K562 (cell line): ENCODE data around the gene TRIOBP. TPM values are rescaled to one million over a fixed set of nuclear protein-coding genes. Genes with fewer than 3 reads are reported as not detected.

Experiments used
- CTBP1 ChIP-seq: fragments of 450-650 bp; IDR thresholded peaks from 2 replicates; pipeline ENCODE4 v1.6.1; 2016; ENCODE audit warnings: borderline replicate concordance
- IFI16 ChIP-seq: fragments of 250-450 bp; sonication (Bioruptor Pico); IDR thresholded peaks from 2 replicates; pipeline ENCODE4 v2.1.2; 2022; ENCODE audit warnings: mild to moderate bottlenecking, inconsistent platforms
- KDM2B ChIP-seq: fragments of 250-450 bp; sonication (Bioruptor Pico); IDR thresholded peaks from 2 replicates; pipeline ENCODE4 v1.8.0; 2021; ENCODE audit warnings: mild to moderate bottlenecking, moderate library complexity
- LARP7 ChIP-seq: fragments of 450-650 bp; IDR thresholded peaks from 2 replicates; pipeline ENCODE4 v1.6.1; 2016
- RFX5 ChIP-seq: IDR thresholded peaks from 2 replicates; pipeline ENCODE4 v1.6.1; 2011; ENCODE audit warnings: low read depth, mild to moderate bottlenecking, improper control_type of control experiment, low read length
- ZNF232 ChIP-seq: sonication (generic); formaldehyde crosslinking; IDR thresholded peaks from 2 replicates; pipeline ENCODE4 v1.8.0; 2022; ENCODE audit warnings: mild to moderate bottlenecking, missing genetic modification reagents
- polyA plus RNA-seq, 8 experiments: library from polyadenylated mRNA; depleted of rRNA in 4 of 8; stranded (reverse) in 5 of 8; unstranded in 3 of 8; fragments of >200 nt; fragmentation: Nextera tagmentation in 2 of 8; fragmentation: Illumina TruSeq in 1 of 8; extraction: Ambion mirVana in 2 of 8; extraction: Trizol in 1 of 8; gene quantifications; 2 replicates each; pipeline versions ENCODE4 v1.2.1 to v1.2.3, GENCODE V29; 2011 to 2014; ENCODE audit warnings: inconsistent platforms in 1 of 8, missing spikeins in 1 of 8
- total RNA-seq, 7 experiments: library from RNA; depleted of rRNA in 6 of 7; stranded (reverse); fragments of >200 nt in 6 of 7; fragmentation: Illumina TruSeq in 2 of 7; extraction: Trizol in 2 of 7; gene quantifications; 2 replicates each; pipeline versions ENCODE4 v1.2.1 to v1.2.3, GENCODE V29; 2011 to 2021; ENCODE audit warnings: low replicate concordance in 1 of 7
- TF ChIP-seq, protein P1 (sequence below): fragments of 450-650 bp; IDR thresholded peaks from 2 replicates; pipeline ENCODE4 v1.6.1; 2016; ENCODE audit warnings: mild to moderate bottlenecking, moderate library complexity
- TF ChIP-seq, protein P2 (sequence below): fragments of 450-650 bp; IDR thresholded peaks from 2 replicates; pipeline ENCODE4 v1.6.1; 2017; ENCODE audit warnings: mild to moderate bottlenecking, moderate library complexity
- TF ChIP-seq, protein P3 (sequence below), 2 experiments: fragments of 450-650 bp; conservative IDR thresholded peaks; 2 replicates each; pipeline ENCODE4 v1.6.1; 2017; ENCODE audit warnings: mild to moderate bottlenecking in 2 of 2, moderate library complexity in 2 of 2
- TF ChIP-seq, protein P4 (sequence below): fragments of 250-450 bp; sonication (Bioruptor Pico); IDR thresholded peaks from 2 replicates; pipeline ENCODE4 v1.4.0; 2020; ENCODE audit warnings: mild to moderate bottlenecking

TRIOBP gene
- total and polyA plus RNA-seq, 9 of the 15 experiments (the other 6 are each of a cell fraction or from before 2014, with no cell fraction given): 0.24 to 13.8 (median 5.5) TPM

DNA sequence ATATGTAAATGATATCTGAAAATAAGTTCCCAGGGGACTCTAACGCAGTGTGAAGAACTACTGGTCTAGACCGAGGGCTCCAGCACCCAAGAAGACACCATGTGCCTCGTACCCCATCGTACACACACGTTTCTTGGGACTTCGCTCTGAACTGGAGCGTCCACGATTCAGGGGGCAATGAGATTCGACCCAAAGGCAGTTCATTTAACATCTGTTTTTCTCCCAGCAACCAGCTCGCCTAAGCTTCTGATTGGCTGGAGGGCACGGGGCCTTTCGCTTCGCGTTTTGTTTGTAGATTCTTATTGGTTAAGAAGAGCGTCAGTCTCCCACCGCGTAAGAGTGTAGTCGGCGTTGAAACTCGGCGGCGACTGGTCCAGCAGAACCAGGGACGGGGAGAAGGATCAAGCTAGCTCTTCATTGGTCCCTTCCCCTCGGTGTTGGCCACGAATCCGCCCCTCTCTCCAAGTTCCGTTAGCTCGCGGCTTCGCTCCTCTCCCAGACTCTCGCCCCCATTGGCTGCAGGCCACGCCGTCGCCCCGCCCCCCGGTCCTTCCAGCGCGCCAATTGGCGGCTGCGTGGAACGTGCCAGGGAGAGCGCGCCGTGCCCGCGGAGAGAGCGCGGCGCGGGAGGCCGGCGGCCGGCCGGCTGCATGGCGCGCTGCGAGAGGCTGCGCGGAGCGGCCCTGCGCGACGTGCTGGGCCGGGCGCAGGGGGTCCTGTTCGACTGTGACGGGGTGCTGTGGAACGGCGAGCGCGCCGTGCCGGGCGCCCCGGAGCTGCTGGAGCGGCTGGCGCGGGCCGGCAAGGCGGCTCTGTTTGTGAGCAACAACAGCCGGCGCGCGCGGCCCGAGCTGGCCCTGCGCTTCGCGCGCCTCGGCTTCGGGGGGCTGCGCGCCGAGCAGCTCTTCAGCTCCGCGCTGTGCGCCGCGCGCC lies 38.4 kb upstream of the TRIOBP start, which contains the start of gene PDXP (continued):
- TF ChIP-seq, protein P1, sequence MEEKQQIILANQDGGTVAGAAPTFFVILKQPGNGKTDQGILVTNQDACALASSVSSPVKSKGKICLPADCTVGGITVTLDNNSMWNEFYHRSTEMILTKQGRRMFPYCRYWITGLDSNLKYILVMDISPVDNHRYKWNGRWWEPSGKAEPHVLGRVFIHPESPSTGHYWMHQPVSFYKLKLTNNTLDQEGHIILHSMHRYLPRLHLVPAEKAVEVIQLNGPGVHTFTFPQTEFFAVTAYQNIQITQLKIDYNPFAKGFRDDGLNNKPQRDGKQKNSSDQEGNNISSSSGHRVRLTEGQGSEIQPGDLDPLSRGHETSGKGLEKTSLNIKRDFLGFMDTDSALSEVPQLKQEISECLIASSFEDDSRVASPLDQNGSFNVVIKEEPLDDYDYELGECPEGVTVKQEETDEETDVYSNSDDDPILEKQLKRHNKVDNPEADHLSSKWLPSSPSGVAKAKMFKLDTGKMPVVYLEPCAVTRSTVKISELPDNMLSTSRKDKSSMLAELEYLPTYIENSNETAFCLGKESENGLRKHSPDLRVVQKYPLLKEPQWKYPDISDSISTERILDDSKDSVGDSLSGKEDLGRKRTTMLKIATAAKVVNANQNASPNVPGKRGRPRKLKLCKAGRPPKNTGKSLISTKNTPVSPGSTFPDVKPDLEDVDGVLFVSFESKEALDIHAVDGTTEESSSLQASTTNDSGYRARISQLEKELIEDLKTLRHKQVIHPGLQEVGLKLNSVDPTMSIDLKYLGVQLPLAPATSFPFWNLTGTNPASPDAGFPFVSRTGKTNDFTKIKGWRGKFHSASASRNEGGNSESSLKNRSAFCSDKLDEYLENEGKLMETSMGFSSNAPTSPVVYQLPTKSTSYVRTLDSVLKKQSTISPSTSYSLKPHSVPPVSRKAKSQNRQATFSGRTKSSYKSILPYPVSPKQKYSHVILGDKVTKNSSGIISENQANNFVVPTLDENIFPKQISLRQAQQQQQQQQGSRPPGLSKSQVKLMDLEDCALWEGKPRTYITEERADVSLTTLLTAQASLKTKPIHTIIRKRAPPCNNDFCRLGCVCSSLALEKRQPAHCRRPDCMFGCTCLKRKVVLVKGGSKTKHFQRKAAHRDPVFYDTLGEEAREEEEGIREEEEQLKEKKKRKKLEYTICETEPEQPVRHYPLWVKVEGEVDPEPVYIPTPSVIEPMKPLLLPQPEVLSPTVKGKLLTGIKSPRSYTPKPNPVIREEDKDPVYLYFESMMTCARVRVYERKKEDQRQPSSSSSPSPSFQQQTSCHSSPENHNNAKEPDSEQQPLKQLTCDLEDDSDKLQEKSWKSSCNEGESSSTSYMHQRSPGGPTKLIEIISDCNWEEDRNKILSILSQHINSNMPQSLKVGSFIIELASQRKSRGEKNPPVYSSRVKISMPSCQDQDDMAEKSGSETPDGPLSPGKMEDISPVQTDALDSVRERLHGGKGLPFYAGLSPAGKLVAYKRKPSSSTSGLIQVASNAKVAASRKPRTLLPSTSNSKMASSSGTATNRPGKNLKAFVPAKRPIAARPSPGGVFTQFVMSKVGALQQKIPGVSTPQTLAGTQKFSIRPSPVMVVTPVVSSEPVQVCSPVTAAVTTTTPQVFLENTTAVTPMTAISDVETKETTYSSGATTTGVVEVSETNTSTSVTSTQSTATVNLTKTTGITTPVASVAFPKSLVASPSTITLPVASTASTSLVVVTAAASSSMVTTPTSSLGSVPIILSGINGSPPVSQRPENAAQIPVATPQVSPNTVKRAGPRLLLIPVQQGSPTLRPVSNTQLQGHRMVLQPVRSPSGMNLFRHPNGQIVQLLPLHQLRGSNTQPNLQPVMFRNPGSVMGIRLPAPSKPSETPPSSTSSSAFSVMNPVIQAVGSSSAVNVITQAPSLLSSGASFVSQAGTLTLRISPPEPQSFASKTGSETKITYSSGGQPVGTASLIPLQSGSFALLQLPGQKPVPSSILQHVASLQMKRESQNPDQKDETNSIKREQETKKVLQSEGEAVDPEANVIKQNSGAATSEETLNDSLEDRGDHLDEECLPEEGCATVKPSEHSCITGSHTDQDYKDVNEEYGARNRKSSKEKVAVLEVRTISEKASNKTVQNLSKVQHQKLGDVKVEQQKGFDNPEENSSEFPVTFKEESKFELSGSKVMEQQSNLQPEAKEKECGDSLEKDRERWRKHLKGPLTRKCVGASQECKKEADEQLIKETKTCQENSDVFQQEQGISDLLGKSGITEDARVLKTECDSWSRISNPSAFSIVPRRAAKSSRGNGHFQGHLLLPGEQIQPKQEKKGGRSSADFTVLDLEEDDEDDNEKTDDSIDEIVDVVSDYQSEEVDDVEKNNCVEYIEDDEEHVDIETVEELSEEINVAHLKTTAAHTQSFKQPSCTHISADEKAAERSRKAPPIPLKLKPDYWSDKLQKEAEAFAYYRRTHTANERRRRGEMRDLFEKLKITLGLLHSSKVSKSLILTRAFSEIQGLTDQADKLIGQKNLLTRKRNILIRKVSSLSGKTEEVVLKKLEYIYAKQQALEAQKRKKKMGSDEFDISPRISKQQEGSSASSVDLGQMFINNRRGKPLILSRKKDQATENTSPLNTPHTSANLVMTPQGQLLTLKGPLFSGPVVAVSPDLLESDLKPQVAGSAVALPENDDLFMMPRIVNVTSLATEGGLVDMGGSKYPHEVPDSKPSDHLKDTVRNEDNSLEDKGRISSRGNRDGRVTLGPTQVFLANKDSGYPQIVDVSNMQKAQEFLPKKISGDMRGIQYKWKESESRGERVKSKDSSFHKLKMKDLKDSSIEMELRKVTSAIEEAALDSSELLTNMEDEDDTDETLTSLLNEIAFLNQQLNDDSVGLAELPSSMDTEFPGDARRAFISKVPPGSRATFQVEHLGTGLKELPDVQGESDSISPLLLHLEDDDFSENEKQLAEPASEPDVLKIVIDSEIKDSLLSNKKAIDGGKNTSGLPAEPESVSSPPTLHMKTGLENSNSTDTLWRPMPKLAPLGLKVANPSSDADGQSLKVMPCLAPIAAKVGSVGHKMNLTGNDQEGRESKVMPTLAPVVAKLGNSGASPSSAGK: peak; percentile 77
- TF ChIP-seq RFX5 (peak; percentile 97), ZNF232 (CRISPR knock-in tag) (no peak), LARP7 (no peak), CTBP1 (peak; percentile 94), IFI16 (CRISPR knock-in tag) (no peak), KDM2B (CRISPR knock-in tag) (no peak)
- TF ChIP-seq, protein P2, sequence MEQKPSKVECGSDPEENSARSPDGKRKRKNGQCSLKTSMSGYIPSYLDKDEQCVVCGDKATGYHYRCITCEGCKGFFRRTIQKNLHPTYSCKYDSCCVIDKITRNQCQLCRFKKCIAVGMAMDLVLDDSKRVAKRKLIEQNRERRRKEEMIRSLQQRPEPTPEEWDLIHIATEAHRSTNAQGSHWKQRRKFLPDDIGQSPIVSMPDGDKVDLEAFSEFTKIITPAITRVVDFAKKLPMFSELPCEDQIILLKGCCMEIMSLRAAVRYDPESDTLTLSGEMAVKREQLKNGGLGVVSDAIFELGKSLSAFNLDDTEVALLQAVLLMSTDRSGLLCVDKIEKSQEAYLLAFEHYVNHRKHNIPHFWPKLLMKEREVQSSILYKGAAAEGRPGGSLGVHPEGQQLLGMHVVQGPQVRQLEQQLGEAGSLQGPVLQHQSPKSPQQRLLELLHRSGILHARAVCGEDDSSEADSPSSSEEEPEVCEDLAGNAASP: no peak
- TF ChIP-seq, protein P3, sequence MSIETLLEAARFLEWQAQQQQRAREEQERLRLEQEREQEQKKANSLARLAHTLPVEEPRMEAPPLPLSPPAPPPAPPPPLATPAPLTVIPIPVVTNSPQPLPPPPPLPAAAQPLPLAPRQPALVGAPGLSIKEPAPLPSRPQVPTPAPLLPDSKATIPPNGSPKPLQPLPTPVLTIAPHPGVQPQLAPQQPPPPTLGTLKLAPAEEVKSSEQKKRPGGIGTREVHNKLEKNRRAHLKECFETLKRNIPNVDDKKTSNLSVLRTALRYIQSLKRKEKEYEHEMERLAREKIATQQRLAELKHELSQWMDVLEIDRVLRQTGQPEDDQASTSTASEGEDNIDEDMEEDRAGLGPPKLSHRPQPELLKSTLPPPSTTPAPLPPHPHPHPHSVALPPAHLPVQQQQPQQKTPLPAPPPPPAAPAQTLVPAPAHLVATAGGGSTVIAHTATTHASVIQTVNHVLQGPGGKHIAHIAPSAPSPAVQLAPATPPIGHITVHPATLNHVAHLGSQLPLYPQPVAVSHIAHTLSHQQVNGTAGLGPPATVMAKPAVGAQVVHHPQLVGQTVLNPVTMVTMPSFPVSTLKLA (conservative IDR thresholded peaks at IDR 0.05): peak; percentile 63 to 64; a peak in 3 of 4 replicates
- TF ChIP-seq, protein P4, sequence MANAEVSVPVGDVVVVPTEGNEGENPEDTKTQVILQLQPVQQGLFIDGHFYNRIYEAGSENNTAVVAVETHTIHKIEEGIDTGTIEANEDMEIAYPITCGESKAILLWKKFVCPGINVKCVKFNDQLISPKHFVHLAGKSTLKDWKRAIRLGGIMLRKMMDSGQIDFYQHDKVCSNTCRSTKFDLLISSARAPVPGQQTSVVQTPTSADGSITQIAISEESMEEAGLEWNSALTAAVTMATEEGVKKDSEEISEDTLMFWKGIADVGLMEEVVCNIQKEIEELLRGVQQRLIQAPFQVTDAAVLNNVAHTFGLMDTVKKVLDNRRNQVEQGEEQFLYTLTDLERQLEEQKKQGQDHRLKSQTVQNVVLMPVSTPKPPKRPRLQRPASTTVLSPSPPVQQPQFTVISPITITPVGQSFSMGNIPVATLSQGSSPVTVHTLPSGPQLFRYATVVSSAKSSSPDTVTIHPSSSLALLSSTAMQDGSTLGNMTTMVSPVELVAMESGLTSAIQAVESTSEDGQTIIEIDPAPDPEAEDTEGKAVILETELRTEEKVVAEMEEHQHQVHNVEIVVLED (CRISPR knock-in tag): peak; percentile 68
